GM18861 (cell line): ENCODE results near the gene AHCYL1.

Source experiments
- ATAC-seq: cut with Tn5 transposase; IDR thresholded peaks from one replicate; pipeline ENCODE4 v1.9.1; 2021; ENCODE audit not compliant: unreplicated experiment

AHCYL1 gene

GRCh38 chr1:110059133-110059863 lies 74.7 kb downstream of the AHCYL1 start:
- ATAC-seq: no peak

- no peak for ATAC-seq
Observed at GRCh38 chr1:110060034-110060661, 75.6 kb downstream of the AHCYL1 start.

- ATAC-seq: no peak
Observed at GRCh38 chr1:110060662-110061060, 76.1 kb downstream of the AHCYL1 start.

- ATAC-seq: no peak
Observed at GRCh38 chr1:110061341-110061740, 76.8 kb downstream of the AHCYL1 start.

GRCh38 chr1:110062612-110063011 lies 78.0 kb downstream of the AHCYL1 start:
- ATAC-seq: no peak

GRCh38 chr1:110063781-110064180 lies 79.2 kb downstream of the AHCYL1 start:
- ATAC-seq: no peak

- ATAC-seq: no peak
Observed at GRCh38 chr1:110064576-110065337, 80.2 kb downstream of the AHCYL1 start.

- ATAC-seq: no peak
Observed at GRCh38 chr1:110065841-110066240, 81.3 kb downstream of the AHCYL1 start.

GRCh38 chr1:110067479-110067892 lies 82.9 kb downstream of the AHCYL1 start:
- no peak for ATAC-seq

GRCh38 chr1:110067893-110068645 lies 83.5 kb downstream of the AHCYL1 start:
- ATAC-seq: no peak

- ATAC-seq: no peak
Observed at GRCh38 chr1:110068646-110069403, 84.3 kb downstream of the AHCYL1 start.

- ATAC-seq: no peak
Observed at GRCh38 chr1:110069404-110070281, 85.1 kb downstream of the AHCYL1 start.

GRCh38 chr1:110070282-110070669 lies 85.7 kb downstream of the AHCYL1 start:
- ATAC-seq: no peak

- ATAC-seq: no peak
Observed at GRCh38 chr1:110070671-110071242, 86.2 kb downstream of the AHCYL1 start, which contains the start of gene ALX3. TSS of gene ALX3 (minus strand) at chr1:110070672. CDS start at chr1:110070612, 60 bp downstream.
